Gastroesophageal sphincter (tissue), 3 donors: ENCODE results near the gene KCNQ1OT1.

ENCODE experiments used
- EP300 ChIP-seq: sonication (generic); formaldehyde crosslinking; IDR thresholded peaks from one replicate; pipeline ENCODE4 v1.6.1; 2017; ENCODE audit warnings: antibody characterized with exemption, mild to moderate bottlenecking
- POLR2A ChIP-seq, 2 donors: fragments of 450-650 bp; IDR thresholded peaks; one replicate each; pipeline ENCODE4 v1.6.1; 2017; ENCODE audit warnings: antibody characterized with exemption in 2 of 2, mild to moderate bottlenecking in 2 of 2, moderate library complexity in 1 of 2
- POLR2AphosphoS5 ChIP-seq: sonication (generic); formaldehyde crosslinking; IDR thresholded peaks from one replicate; pipeline ENCODE4 v1.6.1; 2017; ENCODE audit warnings: antibody characterized with exemption
- TF ChIP-seq, protein P1 (sequence below), 4 experiments: fragments of 200-600 bp in 2 of 4; fragments of 450-650 bp in 2 of 4; sonication (generic) in 1 of 4; IDR thresholded peaks; one replicate each; pipeline ENCODE4 v1.5.1; 2017 to 2019; ENCODE audit warnings: antibody characterized with exemption in 4 of 4, mild to moderate bottlenecking in 2 of 4, moderate library complexity in 2 of 4

DNA sequence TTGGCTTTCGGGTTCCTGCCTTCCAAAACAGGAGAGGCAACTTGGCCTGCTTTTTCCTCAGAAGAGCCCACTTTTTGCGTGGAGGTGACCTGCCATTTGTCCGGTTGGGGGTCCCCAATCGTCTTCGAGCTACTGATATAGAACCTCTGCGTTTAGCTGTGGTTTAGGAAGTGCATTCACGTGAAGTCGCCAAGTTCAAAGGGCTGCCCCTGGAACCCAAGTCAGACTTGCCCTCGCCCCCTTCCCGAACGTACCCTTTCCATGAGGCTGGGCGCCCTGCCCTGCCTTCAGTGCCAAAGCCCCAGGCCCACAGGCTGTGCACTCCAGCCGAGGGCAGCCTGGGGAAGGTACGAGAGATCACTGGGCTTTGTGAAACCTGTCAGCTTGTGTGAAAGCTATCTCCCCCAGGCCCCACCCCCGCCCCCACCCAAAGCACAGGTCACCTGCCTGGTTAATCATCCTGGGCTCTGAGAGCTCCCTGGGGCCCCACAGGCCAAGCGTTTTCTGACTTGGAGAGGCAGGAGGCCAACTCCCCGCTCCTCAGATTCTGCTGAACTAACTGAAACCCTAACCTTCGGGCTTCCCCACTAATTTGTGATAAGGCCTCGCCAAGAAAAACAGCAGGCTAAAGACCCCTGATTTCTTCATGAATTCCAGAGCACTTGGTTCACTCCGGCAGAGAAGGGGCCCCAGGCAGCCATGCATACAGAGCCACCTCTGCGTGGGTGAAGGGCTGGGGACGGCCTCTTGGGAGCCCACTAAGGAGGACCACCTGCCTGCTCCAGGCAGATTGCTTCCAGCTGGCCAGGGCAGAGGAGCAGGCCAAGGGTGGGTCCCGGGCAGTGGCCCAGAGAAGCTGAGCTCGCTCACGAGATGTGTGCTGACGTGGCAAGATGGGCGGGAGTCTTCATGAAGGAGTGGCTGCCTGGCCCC lies 25.8 kb upstream of the KCNQ1OT1 start:
- TF ChIP-seq, protein P1, sequence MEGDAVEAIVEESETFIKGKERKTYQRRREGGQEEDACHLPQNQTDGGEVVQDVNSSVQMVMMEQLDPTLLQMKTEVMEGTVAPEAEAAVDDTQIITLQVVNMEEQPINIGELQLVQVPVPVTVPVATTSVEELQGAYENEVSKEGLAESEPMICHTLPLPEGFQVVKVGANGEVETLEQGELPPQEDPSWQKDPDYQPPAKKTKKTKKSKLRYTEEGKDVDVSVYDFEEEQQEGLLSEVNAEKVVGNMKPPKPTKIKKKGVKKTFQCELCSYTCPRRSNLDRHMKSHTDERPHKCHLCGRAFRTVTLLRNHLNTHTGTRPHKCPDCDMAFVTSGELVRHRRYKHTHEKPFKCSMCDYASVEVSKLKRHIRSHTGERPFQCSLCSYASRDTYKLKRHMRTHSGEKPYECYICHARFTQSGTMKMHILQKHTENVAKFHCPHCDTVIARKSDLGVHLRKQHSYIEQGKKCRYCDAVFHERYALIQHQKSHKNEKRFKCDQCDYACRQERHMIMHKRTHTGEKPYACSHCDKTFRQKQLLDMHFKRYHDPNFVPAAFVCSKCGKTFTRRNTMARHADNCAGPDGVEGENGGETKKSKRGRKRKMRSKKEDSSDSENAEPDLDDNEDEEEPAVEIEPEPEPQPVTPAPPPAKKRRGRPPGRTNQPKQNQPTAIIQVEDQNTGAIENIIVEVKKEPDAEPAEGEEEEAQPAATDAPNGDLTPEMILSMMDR (IDR thresholded peaks at IDR 0.05): no peak
- TF ChIP-seq POLR2A (IDR thresholded peaks at IDR 0.05): no peak
- TF ChIP-seq POLR2AphosphoS5: no peak
- TF ChIP-seq EP300: no peak
